DOHH2 (cell line): ENCODE results near the gene GALNT17.

Source experiments
- H3F3A ChIP-seq: fragments of 200-600 bp; sonication (generic), shearing (Covaris generic); 2 replicates; pipeline ENCODE4 v1.6.0; 2016; ENCODE audit warnings: antibody characterized with exemption, mild to moderate bottlenecking; ENCODE audit not compliant: control insufficient read depth, insufficient read depth
- H3K27ac ChIP-seq: fragments of 200-600 bp; sonication (generic); 2 replicates; pipeline ENCODE4 v1.5.1; 2014; ENCODE audit warnings: low read depth, mild to moderate bottlenecking, low read length, moderate library complexity
- H3K27me3 ChIP-seq: fragments of 200-600 bp; sonication (generic); 2 replicates; pipeline ENCODE4 v1.6.1; 2014; ENCODE audit warnings: mild to moderate bottlenecking, low read length, mixed read lengths; ENCODE audit not compliant: control insufficient read depth
- H3K36me3 ChIP-seq: fragments of 200-600 bp; sonication (generic); 2 replicates; pipeline ENCODE4 v1.6.1; 2014; ENCODE audit warnings: mild to moderate bottlenecking, low read length, moderate library complexity, mixed read lengths; ENCODE audit not compliant: control insufficient read depth
- H3K4me1 ChIP-seq: fragments of 200-600 bp; sonication (generic); 2 replicates; pipeline ENCODE4 v1.6.1; 2014; ENCODE audit warnings: mild to moderate bottlenecking, low read length, mixed read lengths; ENCODE audit not compliant: control insufficient read depth
- H3K4me2 ChIP-seq: fragments of 200-600 bp; sonication (generic); 2 replicates; pipeline ENCODE4 v1.6.0; 2014; ENCODE audit warnings: mild to moderate bottlenecking, low read length, moderate library complexity
- H3K4me3 ChIP-seq: fragments of 200-600 bp; sonication (generic); 2 replicates; pipeline ENCODE4 v1.5.1; 2014; ENCODE audit warnings: mild to moderate bottlenecking, low read length, mixed read lengths
- H3K79me2 ChIP-seq: fragments of 200-600 bp; sonication (generic); 2 replicates; pipeline ENCODE4 v1.6.1; 2014; ENCODE audit warnings: mild to moderate bottlenecking, low read length, mixed read lengths; ENCODE audit not compliant: control insufficient read depth
- H3K9me2 ChIP-seq: fragments of 200-600 bp; sonication (generic); replicated peaks from 2 replicates; pipeline ENCODE4 v1.6.1; 2014; ENCODE audit warnings: mild to moderate bottlenecking, low read length, mixed read lengths; ENCODE audit not compliant: control insufficient read depth
- H3K9me3 ChIP-seq: fragments of 200-600 bp; sonication (generic); 2 replicates; pipeline ENCODE4 v1.6.1; 2014; ENCODE audit warnings: antibody characterized with exemption, low read length, mixed read lengths; ENCODE audit not compliant: control insufficient read depth, insufficient read depth
- H4K20me1 ChIP-seq: fragments of 200-600 bp; sonication (generic); 2 replicates; pipeline ENCODE4 v1.6.0; 2014; ENCODE audit warnings: low read depth, mild to moderate bottlenecking, antibody characterized with exemption, low read length, moderate library complexity; ENCODE audit not compliant: control insufficient read depth, insufficient read depth
- EZH2phosphoT487 ChIP-seq: fragments of 200-600 bp; sonication (generic); IDR thresholded peaks from 2 replicates; pipeline ENCODE4 v1.6.1; 2017; ENCODE audit warnings: borderline replicate concordance, mild to moderate bottlenecking, antibody characterized with exemption, low read length, moderate library complexity, mixed read lengths
- TF ChIP-seq, protein P1 (sequence below): fragments of 200-600 bp; sonication (generic); IDR thresholded peaks from one replicate; pipeline ENCODE4 v1.5.1; 2014; ENCODE audit warnings: antibody characterized with exemption, mild to moderate bottlenecking, low read depth, low read length; ENCODE audit not compliant: poor library complexity, severe bottlenecking

Gene GALNT17

DNA sequence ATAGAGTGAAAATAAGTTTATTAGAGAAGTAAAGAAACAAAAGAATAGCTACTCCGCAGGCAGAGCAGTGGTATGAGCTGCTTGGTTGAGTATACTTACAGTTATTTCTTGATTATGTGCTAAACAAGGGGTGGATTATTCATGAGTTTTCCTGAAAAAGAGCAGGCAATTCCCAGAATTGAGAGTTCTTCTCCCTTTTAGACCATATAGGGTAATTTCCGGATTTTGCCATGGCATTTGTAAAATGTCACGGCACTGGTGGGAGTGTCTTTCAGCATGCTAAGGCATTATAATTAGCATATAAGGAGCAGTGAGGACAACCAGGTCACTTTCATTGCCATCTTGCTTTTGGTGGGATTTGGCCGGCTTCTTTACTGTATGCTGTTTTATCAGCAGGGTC lies 25.7 kb upstream of the GALNT17 start:
- H3F3A ChIP-seq, result no peaks in the 10 kb centered on the region
- H3K4me3 ChIP-seq, result no peak overlapping the region
- no peaks in the 10 kb centered on the region for H3K36me3 ChIP-seq
- no peaks in the 10 kb centered on the region for H3K9me3 ChIP-seq
- H3K27ac ChIP-seq, result no peak overlapping the region
- no peaks in the 10 kb centered on the region for H3K9me2 ChIP-seq
- no peaks in the 10 kb centered on the region for H3K27me3 ChIP-seq
- no peaks in the 10 kb centered on the region for H3K79me2 ChIP-seq
- no peaks in the 10 kb centered on the region for H4K20me1 ChIP-seq
- H3K4me2 ChIP-seq, result no peak overlapping the region
- TF ChIP-seq, protein P1, sequence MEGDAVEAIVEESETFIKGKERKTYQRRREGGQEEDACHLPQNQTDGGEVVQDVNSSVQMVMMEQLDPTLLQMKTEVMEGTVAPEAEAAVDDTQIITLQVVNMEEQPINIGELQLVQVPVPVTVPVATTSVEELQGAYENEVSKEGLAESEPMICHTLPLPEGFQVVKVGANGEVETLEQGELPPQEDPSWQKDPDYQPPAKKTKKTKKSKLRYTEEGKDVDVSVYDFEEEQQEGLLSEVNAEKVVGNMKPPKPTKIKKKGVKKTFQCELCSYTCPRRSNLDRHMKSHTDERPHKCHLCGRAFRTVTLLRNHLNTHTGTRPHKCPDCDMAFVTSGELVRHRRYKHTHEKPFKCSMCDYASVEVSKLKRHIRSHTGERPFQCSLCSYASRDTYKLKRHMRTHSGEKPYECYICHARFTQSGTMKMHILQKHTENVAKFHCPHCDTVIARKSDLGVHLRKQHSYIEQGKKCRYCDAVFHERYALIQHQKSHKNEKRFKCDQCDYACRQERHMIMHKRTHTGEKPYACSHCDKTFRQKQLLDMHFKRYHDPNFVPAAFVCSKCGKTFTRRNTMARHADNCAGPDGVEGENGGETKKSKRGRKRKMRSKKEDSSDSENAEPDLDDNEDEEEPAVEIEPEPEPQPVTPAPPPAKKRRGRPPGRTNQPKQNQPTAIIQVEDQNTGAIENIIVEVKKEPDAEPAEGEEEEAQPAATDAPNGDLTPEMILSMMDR, result no peak
- no peak for TF ChIP-seq EZH2phosphoT487
- H3K4me1 ChIP-seq, result no peaks in the 10 kb centered on the region

DNA sequence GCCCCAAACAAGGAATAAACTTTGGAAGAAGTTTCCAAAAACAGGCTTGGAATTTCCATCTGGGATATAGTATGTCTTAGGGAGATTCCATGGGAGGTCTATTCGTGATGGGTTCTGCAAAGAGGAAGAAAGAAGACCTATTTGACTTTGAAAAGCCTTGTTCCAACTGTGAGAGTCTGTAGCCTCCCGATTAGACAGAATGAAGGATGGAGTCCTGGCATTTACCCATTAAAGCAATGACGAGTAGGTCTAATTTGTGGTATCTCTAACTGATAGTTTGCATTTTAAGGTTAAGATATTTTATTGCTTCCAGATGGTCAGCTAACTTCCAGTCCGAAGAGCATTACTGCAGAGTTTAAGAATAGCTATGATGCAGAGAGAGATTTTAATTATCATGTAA lies 19.5 kb upstream of the GALNT17 start:
- TF ChIP-seq, protein P1, result no peak
- no peak for TF ChIP-seq EZH2phosphoT487
- H3K9me2 ChIP-seq, result no peaks in the 10 kb centered on the region
- no peaks in the 10 kb centered on the region for H4K20me1 ChIP-seq
- no peaks in the 10 kb centered on the region for H3K36me3 ChIP-seq
- H3K27me3 ChIP-seq, result no peaks in the 10 kb centered on the region
- H3F3A ChIP-seq, result no peaks in the 10 kb centered on the region
- no peak overlapping the region for H3K4me2 ChIP-seq
- H3K27ac ChIP-seq, result no peak overlapping the region
- H3K4me3 ChIP-seq, result no peak overlapping the region
- H3K79me2 ChIP-seq, result no peaks in the 10 kb centered on the region
- H3K4me1 ChIP-seq, result no peaks in the 10 kb centered on the region
- no peaks in the 10 kb centered on the region for H3K9me3 ChIP-seq

DNA sequence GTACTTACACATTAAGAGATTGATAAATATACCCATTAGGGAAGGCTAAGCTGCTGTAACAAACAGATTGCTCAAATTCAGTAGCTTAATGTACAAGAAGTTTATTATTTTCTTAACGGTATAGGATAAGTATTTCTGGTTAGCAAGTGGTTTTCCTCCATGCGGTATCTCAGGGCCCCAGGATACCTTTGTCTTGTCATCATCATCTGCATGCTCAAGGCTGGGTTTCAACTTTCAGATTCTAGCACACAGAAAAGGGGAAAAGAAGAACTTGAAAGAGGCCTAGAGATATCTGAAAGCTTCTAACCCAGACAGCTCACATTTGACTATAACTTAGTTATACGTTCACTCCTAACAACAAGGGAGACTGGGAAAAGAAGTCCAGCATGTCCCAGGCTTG lies 11.8 kb upstream of the GALNT17 start:
- Histone ChIP-seq H3K79me2 (no peaks in the 10 kb centered on the region), H3K4me3 (no peak overlapping the region), H4K20me1 (no peaks in the 10 kb centered on the region), H3K4me1 (no peaks in the 10 kb centered on the region), H3F3A (no peaks in the 10 kb centered on the region), H3K36me3 (no peaks in the 10 kb centered on the region), H3K27me3 (no peaks in the 10 kb centered on the region), H3K4me2 (no peak overlapping the region), H3K27ac (no peak overlapping the region), H3K9me2 (no peaks in the 10 kb centered on the region), H3K9me3 (no peaks in the 10 kb centered on the region)
- TF ChIP-seq, protein P1, result no peak

DNA sequence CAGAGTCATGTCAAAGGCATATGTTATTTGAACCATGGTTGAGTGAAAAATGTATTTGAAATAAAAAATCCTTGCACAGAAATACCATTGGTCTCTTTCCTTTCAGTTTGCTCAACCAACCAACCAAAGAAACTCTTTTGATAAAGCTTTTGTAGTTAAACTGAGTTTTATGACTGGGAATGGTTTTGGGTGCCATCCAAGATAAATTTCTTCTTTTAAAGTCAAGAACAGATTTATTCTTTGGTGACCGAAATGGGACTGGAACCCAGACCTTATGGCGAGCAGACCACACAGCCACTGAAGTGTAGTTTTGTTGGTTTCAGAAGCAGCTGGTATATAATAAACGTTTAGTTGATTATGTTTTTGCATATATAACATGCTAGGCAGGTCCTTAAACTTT lies 2.8 kb upstream of the GALNT17 start:
- Histone ChIP-seq H3K36me3 (no peaks in the 10 kb centered on the region), H3K27me3 (no peaks in the 10 kb centered on the region), H3K27ac (no peak overlapping the region), H3K9me3 (peaks cover 25% of the 10 kb centered on the region; the same call in 1 of the 2 replicates), H4K20me1 (no peaks in the 10 kb centered on the region), H3K4me2 (no peak overlapping the region), H3K9me2 (no peaks in the 10 kb centered on the region), H3K4me1 (no peaks in the 10 kb centered on the region), H3F3A (no peaks in the 10 kb centered on the region), H3K79me2 (no peaks in the 10 kb centered on the region), H3K4me3 (no peak overlapping the region)
- no peak for TF ChIP-seq EZH2phosphoT487
- TF ChIP-seq, protein P1, result no peak
